ENCODE measurements around the gene TGFBR2.
A peak's percentile ranks its signal among the peaks of the same experiment; 100 is the strongest.

The TGFBR2 gene

DNA sequence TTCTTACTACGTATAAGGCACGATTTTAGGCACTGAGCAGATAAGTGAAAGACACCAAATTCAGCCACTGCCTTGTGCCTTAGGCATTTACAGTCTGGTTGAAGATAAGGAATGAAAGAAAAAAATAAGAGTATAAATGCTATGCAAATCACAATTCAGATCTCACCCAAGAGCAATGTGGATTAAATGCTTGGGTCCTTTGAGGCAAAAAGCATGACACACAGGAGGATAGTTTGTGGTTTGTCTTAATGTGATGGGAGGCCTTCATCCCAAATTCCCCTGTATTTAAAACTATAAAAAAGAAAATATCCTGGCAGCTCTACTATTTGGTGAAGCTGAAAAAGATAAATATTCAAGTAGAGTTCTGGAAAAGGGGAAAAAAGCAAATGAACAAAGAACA lies 79.8 kb downstream of the TGFBR2 start:
- Histone ChIP-seq H3K4me3 (ENCODE audit: low read depth in 1 of 2, low read length in 1 of 2) (no peak overlapping the region), H3K27me3 (no peaks in the 10 kb centered on the region), H3K27ac (peak overlapping the region; percentile 17), H3K9me3 (no peaks in the 10 kb centered on the region), H3K4me1 (ENCODE audit: control insufficient read depth in 1 of 2, insufficient read depth in 1 of 2, low read depth in 1 of 2, low read length in 1 of 2) (peaks cover 33 to 39% of the 10 kb centered on the region in 2 experiments), H3K36me3 (peaks cover 96% of the 10 kb centered on the region)
- TF ChIP-seq, protein P1, sequence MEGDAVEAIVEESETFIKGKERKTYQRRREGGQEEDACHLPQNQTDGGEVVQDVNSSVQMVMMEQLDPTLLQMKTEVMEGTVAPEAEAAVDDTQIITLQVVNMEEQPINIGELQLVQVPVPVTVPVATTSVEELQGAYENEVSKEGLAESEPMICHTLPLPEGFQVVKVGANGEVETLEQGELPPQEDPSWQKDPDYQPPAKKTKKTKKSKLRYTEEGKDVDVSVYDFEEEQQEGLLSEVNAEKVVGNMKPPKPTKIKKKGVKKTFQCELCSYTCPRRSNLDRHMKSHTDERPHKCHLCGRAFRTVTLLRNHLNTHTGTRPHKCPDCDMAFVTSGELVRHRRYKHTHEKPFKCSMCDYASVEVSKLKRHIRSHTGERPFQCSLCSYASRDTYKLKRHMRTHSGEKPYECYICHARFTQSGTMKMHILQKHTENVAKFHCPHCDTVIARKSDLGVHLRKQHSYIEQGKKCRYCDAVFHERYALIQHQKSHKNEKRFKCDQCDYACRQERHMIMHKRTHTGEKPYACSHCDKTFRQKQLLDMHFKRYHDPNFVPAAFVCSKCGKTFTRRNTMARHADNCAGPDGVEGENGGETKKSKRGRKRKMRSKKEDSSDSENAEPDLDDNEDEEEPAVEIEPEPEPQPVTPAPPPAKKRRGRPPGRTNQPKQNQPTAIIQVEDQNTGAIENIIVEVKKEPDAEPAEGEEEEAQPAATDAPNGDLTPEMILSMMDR (IDR thresholded peaks at IDR 0.05): no peak

DNA sequence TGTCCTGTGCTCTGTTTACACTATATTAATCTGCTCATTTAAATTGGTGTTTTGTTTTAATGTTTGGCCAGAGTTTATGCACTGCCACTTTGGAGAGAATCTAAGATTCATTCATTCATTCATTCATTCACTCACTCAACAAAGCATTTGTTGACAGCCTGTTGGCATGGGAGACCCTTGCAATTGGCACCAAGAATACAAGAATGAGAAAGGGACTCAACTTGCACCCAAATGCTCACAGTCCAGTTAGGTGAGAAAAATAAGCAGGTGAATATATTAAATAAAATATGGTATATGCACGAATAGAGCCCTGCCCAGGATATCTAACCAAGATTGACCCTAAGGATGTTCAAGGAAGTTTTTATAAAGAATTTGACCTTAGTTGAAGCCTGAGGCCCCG lies 80.4 kb downstream of the TGFBR2 start:
- Histone ChIP-seq H3K36me3 (peaks cover 96% of the 10 kb centered on the region), H3K27ac (peak overlapping the region; percentile 17), H3K4me1 (ENCODE audit: control insufficient read depth in 1 of 2, insufficient read depth in 1 of 2, low read depth in 1 of 2, low read length in 1 of 2) (peaks cover 27 to 32% of the 10 kb centered on the region in 2 experiments), H3K9me3 (no peaks in the 10 kb centered on the region), H3K27me3 (no peaks in the 10 kb centered on the region), H3K4me3 (ENCODE audit: low read depth in 1 of 2, low read length in 1 of 2) (no peak overlapping the region)
- TF ChIP-seq, protein P1 (IDR thresholded peaks at IDR 0.05): no peak

DNA sequence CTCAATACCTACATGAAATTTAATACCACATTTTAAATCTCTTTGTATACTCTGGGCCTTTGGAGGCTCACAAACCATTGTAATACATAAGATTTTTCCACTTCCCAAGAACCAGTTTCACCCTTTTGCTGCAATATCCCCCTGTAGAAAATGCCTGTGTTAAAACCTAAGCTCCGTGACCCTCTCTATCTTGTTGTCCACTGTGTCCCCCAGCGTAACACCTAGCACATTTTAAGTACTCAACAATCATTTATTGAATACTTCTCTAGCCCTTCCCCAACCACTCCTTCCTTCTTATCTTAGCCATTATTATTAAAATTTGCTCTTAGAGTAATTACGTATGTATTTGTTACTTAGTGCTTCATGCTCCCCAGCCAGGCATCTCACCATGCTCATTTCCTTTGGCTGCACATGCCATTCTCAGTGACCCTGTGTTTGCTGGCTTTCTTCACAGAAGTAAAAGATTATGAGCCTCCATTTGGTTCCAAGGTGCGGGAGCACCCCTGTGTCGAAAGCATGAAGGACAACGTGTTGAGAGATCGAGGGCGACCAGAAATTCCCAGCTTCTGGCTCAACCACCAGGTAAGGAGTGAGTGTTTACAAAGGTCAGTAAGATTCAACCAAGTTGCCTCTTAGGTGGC lies 81.6 kb downstream of the TGFBR2 start:
- Histone ChIP-seq H3K36me3 (peaks cover 96% of the 10 kb centered on the region), H3K4me3 (ENCODE audit: low read depth in 1 of 2, low read length in 1 of 2) (no peak overlapping the region), H3K4me1 (ENCODE audit: control insufficient read depth in 1 of 2, insufficient read depth in 1 of 2, low read depth in 1 of 2, low read length in 1 of 2) (peaks cover 15 to 20% of the 10 kb centered on the region in 2 experiments), H3K27me3 (no peaks in the 10 kb centered on the region), H3K27ac (no peak overlapping the region), H3K9me3 (no peaks in the 10 kb centered on the region)
- TF ChIP-seq, protein P1 (IDR thresholded peaks at IDR 0.05): no peak

DNA sequence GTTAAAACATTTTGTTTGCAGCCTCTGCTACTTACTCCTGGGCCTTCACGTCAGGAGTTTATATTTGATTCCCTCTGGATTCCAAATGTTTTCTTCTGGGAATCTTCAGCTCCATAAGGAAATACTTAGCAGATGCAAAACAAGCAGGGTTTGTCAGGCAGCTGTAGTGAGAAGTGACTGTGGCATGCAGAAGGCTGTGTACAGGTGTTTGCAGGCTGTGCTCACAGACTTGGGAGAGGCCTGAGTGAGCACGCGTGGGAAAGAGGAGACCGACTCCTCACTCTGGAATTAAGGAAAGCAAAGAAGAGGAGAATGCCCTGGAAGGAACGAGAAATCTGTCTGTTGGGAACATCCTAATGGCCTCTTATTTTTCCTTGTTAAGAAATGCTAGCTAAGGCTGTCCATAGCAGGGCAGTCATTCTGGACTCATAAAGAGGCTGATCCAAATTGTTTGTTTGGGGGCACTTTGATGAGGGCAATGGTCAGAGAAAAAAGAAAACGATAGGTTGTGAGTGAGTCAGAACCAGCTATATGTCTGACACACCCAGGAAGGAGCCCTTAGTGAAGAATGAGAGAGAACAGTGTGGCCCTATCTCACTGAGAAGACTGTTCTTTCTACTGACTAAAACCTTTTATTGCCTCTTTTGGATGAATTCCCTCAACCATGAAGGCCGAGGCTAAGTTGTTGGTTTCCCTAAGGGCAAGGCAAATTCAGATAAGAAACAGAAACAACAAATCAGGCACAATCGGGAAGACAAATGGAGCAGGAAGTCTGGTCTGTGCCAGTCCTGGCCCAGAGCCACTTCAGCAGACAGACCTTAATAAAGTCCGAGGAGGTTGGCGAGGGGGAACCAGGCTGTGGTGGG lies 82.6 kb downstream of the TGFBR2 start:
- Histone ChIP-seq H3K27ac (peak overlapping the region; percentile 1), H3K36me3 (peaks cover 96% of the 10 kb centered on the region), H3K9me3 (no peaks in the 10 kb centered on the region), H3K4me1 (ENCODE audit: control insufficient read depth in 1 of 2, insufficient read depth in 1 of 2, low read depth in 1 of 2, low read length in 1 of 2) (peaks cover 11 to 12% of the 10 kb centered on the region in 2 experiments), H3K27me3 (no peaks in the 10 kb centered on the region), H3K4me3 (ENCODE audit: low read depth in 1 of 2, low read length in 1 of 2) (no peak overlapping the region)
- TF ChIP-seq, protein P1 (IDR thresholded peaks at IDR 0.05): no peak

DNA sequence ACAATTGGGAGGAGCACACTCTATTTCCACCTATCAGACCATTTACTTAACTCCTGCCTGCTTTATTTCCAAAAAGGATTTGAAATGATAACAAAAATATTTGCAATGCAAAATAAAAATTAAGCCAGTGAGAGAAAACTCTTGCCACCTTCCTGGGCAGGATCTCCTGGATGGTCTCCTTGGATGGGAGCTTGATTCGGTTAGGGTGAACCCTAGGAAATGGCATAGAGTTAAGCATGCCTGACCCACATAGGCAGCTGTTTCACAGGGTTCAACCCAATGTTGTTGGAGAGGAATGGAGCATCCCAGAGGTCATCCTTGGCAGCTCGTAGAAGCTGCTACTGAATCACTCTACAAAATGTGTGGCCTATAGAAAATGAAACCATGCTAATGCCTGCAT lies 83.8 kb downstream of the TGFBR2 start:
- peak overlapping the region; percentile 48 for H3K27ac ChIP-seq
- H3K4me1 ChIP-seq (ENCODE audit: control insufficient read depth in 1 of 2, insufficient read depth in 1 of 2, low read depth in 1 of 2, low read length in 1 of 2): peaks cover under 1 to 1% of the 10 kb centered on the region in 2 experiments
- H3K27me3 ChIP-seq: no peaks in the 10 kb centered on the region
- TF ChIP-seq, protein P1 (IDR thresholded peaks at IDR 0.05): no peak
- peaks cover 96% of the 10 kb centered on the region for H3K36me3 ChIP-seq
- no peak overlapping the region for H3K4me3 ChIP-seq (ENCODE audit: low read depth in 1 of 2, low read length in 1 of 2)
- no peaks in the 10 kb centered on the region for H3K9me3 ChIP-seq
